Mesothelial cell of epicardium (in vitro differentiated cells): ENCODE results near the gene NCAM1. TPM values are rescaled to one million over a fixed set of nuclear protein-coding genes. Genes with fewer than 3 reads are reported as not detected.

ENCODE experiments used
- DNase-seq, 2 experiments: peaks; one replicate each; pipeline ENCODE4 v3.0.0; 2021; ENCODE audit warnings: low spot score in 2 of 2; ENCODE audit not compliant: unreplicated experiment in 2 of 2
- H3K27ac Mint-ChIP-seq: 2 replicates; pipeline ENCODE4 v1.8.0; 2021; ENCODE audit warnings: mixed read lengths
- H3K27me3 Mint-ChIP-seq: 2 replicates; pipeline ENCODE4 v1.8.0; 2021; ENCODE audit warnings: low read depth, mixed read lengths
- H3K36me3 Mint-ChIP-seq: 2 replicates; pipeline ENCODE4 v1.8.0; 2021; ENCODE audit warnings: mixed read lengths
- H3K4me1 Mint-ChIP-seq: 2 replicates; pipeline ENCODE4 v1.8.0; 2021; ENCODE audit warnings: mixed read lengths
- H3K4me3 Mint-ChIP-seq: 2 replicates; pipeline ENCODE4 v1.8.0; 2021; ENCODE audit warnings: mild to moderate bottlenecking, moderate library complexity, mixed read lengths
- H3K9me3 Mint-ChIP-seq: 2 replicates; pipeline ENCODE4 v1.8.0; 2021; ENCODE audit warnings: mixed read lengths
- CTCF ChIP-seq: fragments of 200-600 bp; sonication (generic); IDR thresholded peaks from one replicate; pipeline ENCODE4 v1.5.0; 2021; ENCODE audit warnings: antibody characterized with exemption; ENCODE audit not compliant: unreplicated experiment
- total RNA-seq: library from RNA; stranded (reverse); gene quantifications from 3 replicates; pipeline ENCODE4 v1.2.1, GENCODE V29; 2021

The NCAM1 gene
- total RNA-seq, 1 donor from 2014 or later, result 139 TPM

DNA sequence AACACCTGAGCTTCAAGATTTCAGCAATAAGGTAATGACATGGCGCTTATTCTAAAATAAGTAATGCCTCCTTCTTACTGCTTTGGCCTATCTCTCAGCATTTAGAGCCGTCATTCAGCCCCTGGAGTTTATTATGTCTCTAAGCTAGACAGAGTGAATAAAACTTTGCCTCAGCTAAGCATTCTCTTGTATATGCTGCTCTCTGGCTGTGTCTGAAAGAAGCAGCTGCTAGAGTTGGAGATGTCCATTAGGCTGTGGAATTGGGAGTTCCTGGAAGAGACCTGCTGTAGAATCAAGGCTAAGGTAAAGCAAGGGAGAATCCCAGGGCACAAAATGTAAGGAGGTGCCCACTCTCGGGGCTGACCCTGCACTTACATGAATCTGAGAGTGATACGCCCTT lies 317.7 kb downstream of the NCAM1 start:
- Mint-ChIP-seq H3K27ac (no peak overlapping the region), H3K4me1 (no peaks in the 10 kb centered on the region), H3K27me3 (no peaks in the 10 kb centered on the region), H3K36me3 (peaks cover 15% of the 10 kb centered on the region), H3K9me3 (no peaks in the 10 kb centered on the region), H3K4me3 (no peak overlapping the region)
- TF ChIP-seq CTCF, result no peak
- DNase-seq, result no peak

DNA sequence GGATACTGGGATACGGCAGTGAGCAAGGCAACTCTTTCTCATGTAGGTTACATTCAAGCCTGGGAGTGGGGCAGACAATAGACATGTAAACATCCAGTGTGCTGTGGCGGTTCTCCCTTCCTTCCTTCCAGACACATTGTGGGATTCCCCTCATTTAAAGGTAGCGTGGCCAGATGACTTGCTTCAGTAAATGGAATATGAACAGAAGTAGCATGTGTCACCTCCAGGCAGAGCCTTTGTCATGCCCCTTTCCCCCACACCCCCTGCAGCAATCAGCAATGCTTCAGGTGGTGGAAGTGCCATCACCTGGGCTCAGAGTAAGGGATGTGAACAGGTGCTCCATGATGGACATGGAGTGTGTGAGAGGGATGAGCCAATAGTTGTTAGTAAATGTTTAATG lies 318.4 kb downstream of the NCAM1 start:
- Mint-ChIP-seq H3K4me1 (no peaks in the 10 kb centered on the region), H3K9me3 (no peaks in the 10 kb centered on the region), H3K27ac (no peak overlapping the region), H3K4me3 (no peak overlapping the region), H3K36me3 (peaks cover 15% of the 10 kb centered on the region), H3K27me3 (no peaks in the 10 kb centered on the region)
- TF ChIP-seq CTCF, result no peak
- DNase-seq, result no peak

DNA sequence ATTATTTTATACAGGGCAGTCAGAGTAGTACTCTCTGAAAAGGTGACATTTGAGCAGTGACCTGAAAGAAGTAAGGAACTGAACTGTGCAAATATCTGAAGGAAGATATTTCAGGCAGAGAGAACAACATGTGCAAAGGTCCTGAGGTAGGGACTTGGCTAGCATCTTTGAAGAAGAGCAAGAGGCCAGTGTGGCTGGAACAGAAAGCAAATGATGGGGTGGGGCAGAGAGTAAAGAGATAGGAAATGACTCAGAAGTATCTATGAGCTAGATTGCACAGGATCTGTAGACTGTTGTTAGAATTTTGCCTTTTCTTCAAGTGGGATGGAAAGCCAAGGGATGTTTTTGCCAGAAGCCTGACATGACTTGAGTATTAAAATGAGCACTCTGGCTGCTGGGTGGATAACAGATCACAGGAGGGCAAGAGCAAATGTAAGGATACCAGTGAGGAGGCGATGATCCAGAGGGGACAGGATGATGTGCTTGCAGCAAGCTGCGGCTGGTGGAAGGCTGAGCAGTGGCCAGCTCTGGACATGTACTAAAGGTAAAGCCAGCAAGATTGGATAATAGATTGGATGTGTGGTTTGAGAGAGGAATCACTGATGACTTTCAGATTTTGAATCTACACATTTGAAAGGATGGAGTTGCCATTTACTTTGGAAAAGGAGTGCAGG lies 320.0 kb downstream of the NCAM1 start:
- Mint-ChIP-seq H3K4me1 (no peaks in the 10 kb centered on the region), H3K4me3 (no peak overlapping the region), H3K27me3 (no peaks in the 10 kb centered on the region), H3K36me3 (peaks cover 9% of the 10 kb centered on the region), H3K27ac (no peak overlapping the region), H3K9me3 (no peaks in the 10 kb centered on the region)
- no peak for DNase-seq
- TF ChIP-seq CTCF, result no peak

- TF ChIP-seq CTCF, result no peak
- Mint-ChIP-seq H3K4me1 (no peaks in the 10 kb centered on the region), H3K27ac (no peak overlapping the region), H3K27me3 (no peaks in the 10 kb centered on the region), H3K4me3 (no peak overlapping the region), H3K9me3 (no peaks in the 10 kb centered on the region), H3K36me3 (peaks cover 2% of the 10 kb centered on the region)
- no peak for DNase-seq
Observed at GRCh38 chr11:113282898-113283437, 321.7 kb downstream of the NCAM1 start.

DNA sequence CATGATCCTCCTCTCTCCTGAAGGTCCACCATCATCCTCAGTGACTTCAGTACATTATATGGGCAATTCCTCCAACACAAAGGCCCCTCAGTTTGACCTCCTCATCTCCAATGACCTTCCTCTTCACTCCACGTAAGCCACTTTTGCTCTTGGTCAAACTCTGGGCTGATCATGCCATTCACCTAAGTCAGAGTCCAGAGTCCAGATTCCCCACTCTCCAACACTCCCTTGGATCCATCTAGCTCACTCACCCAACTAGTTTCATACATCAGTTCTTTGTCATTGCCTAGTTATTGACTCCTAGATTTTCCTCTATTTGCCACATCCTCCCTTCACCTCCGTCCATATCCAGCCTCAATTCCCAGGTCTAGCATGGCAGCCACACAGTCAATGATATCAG lies 322.7 kb downstream of the NCAM1 start:
- no peak for DNase-seq
- no peaks in the 10 kb centered on the region for H3K9me3 Mint-ChIP-seq
- TF ChIP-seq CTCF, result no peak

More for the DNA sequence above, 322.7 kb downstream of the NCAM1 start:
- H3K27me3 Mint-ChIP-seq, result no peaks in the 10 kb centered on the region
- no peak overlapping the region for H3K27ac Mint-ChIP-seq
- H3K4me3 Mint-ChIP-seq, result no peak overlapping the region
- H3K4me1 Mint-ChIP-seq, result no peaks in the 10 kb centered on the region
- no peaks in the 10 kb centered on the region for H3K36me3 Mint-ChIP-seq
